ENCODE data around the gene KLF7. TPM values are rescaled to one million over a fixed set of nuclear protein-coding genes. Genes with fewer than 3 reads are reported as not detected.

Gene KLF7
- total RNA-seq, 1 experiment from 2014 or later: 32.2 TPM

DNA sequence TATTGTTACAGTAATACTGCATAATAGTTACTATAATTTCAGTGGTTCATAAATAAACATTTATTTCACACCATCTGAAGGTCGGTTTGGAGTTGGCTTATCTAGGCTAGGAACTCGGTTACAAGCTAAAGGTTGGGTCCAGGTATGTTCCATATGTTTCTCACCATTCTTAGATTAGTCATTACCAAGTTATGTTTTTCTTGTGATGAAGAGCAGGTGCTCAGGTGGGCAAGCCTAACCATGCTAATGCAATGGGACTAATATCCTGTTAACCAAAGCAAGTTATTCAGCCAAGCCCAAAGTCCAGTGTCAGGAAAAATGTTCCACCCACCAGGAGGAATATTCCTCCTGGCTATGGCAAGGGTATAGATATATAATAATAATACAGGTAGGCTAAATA is 133.3 kb downstream of the KLF7 start:
- Histone ChIP-seq H4K91ac (ENCODE audit: insufficient read length, low read depth, low read length) (no peak overlapping the region), H3K14ac (ENCODE audit: insufficient read depth, low read length) (no peak overlapping the region), H4K8ac (replicated peaks; ENCODE audit: insufficient read length, low read depth, low read length) (no peak overlapping the region), H3K23ac (ENCODE audit: insufficient read length, low read depth, low read length) (no peak overlapping the region), H2BK20ac (ENCODE audit: low read depth, low read length, poor library complexity, severe bottlenecking) (no peak overlapping the region), H3K23me2 (ENCODE audit: insufficient read length, low read depth, low read length, poor library complexity, severe bottlenecking) (no peaks in the 10 kb centered on the region), H3K4me1 (ENCODE audit: insufficient read depth, low read length) (no peaks in the 10 kb centered on the region; the same call in 1 of the 2 replicates), H2BK5ac (ENCODE audit: insufficient read length, low read length) (no peak overlapping the region), H4K5ac (ENCODE audit: insufficient read length, low read depth, low read length) (no peak overlapping the region), H2BK12ac (ENCODE audit: insufficient read length, low read depth, low read length) (no peak overlapping the region), H3K56ac (ENCODE audit: insufficient read length, low read depth, low read length) (no peak overlapping the region), H3K9me3 (ENCODE audit: control insufficient read depth, low read depth, low read length) (no peaks in the 10 kb centered on the region), H2BK120ac (ENCODE audit: low read depth, low read length, poor library complexity, severe bottlenecking) (no peak overlapping the region), H3K4ac (ENCODE audit: low read depth, low read length) (no peak overlapping the region), H3K27me3 (ENCODE audit: insufficient read depth, low read length) (no peaks in the 10 kb centered on the region), H3K79me2 (ENCODE audit: insufficient read depth, low read length) (no peaks in the 10 kb centered on the region), H2AK5ac (ENCODE audit: insufficient read length, low read length) (no peak overlapping the region), H3K4me2 (ENCODE audit: insufficient read depth, insufficient read length, low read length) (no peak overlapping the region), H2BK15ac (ENCODE audit: low read depth, low read length) (no peak overlapping the region), H3K79me1 (ENCODE audit: insufficient read depth, low read depth, low read length, poor library complexity, severe bottlenecking) (no peaks in the 10 kb centered on the region), H3K27ac (ENCODE audit: insufficient read length, low read depth, low read length) (no peak overlapping the region), H3K9ac (ENCODE audit: extremely low read depth, insufficient read length, low read length) (no peak overlapping the region), H3T11ph (ENCODE audit: low read length) (no peak overlapping the region), H2AFZ (ENCODE audit: low read length) (no peak overlapping the region), H4K20me1 (ENCODE audit: control insufficient read depth, insufficient read depth, insufficient read length) (no peaks in the 10 kb centered on the region), H3K18ac (ENCODE audit: insufficient read length, low read depth, low read length) (no peak overlapping the region)
- DNase-seq: no peak
- H3K27ac Mint-ChIP-seq: no peak overlapping the region
- no peaks in the 10 kb centered on the region for H3K27me3 Mint-ChIP-seq (ENCODE audit: low read depth)
- peaks cover 12% of the 10 kb centered on the region in 2 experiments for H3K9me3 Mint-ChIP-seq
- peaks cover 7 to 27% (median 10%) of the 10 kb centered on the region in 3 experiments; a peak in 6 of 7 replicates for H3K36me3 Mint-ChIP-seq (ENCODE audit: insufficient read depth in 1 of 3, low read depth in 3 of 3)
- no peak overlapping the region for H3K4me3 Mint-ChIP-seq
- no peak for TF ChIP-seq CTCF (conservative IDR thresholded peaks at IDR 0.05)
- no CpG with 5 or more reads among the region's 2 CpGs for WGBS (ENCODE audit: extremely low coverage, insufficient read length, low lambda C conversion rate)
- peaks cover 13 to 15% of the 10 kb centered on the region in 2 experiments for H3K4me1 Mint-ChIP-seq

Small RNA genes within 50 kb of the gene (microRNA-seq; reads per million reads assigned to microRNA genes)
- gene MIR2355 (ENCODE audit: borderline microRNAs expressed): 2.0 reads per million, percentile 19 among the genes with 10 or more reads in this experiment
- gene MIR7845 (ENCODE audit: borderline microRNAs expressed): 0.81 reads per million

Other genes starting within 250 kb of the KLF7 start
- 0.66 and 0.68 TPM in 2 replicates for gene CPO, start 226.4 kb downstream of the KLF7 start, total RNA-seq (2021)